Liver (tissue), 9 donors: ENCODE data around the gene LINGO3. TPM values are rescaled to one million over a fixed set of nuclear protein-coding genes. Genes with fewer than 3 reads are reported as not detected.

Experiments used
- DNase-seq: peaks from one replicate; pipeline ENCODE4 v3.0.0-alpha.2; 2017; ENCODE audit warnings: low spot score
- H3K27ac ChIP-seq, 2 donors: one replicate each; pipeline ENCODE4 v1.7.0; 2013; ENCODE audit warnings: inconsistent platforms in 2 of 2, low read length in 2 of 2, control low read depth in 1 of 2, low read depth in 1 of 2, mild to moderate bottlenecking in 1 of 2
- H3K27me3 ChIP-seq, 4 donors: one replicate each; pipeline versions ENCODE4 v1.6.1 to v1.7.0; 2013; ENCODE audit warnings: low read length in 3 of 4, inconsistent platforms in 1 of 4, mild to moderate bottlenecking in 1 of 4, moderate library complexity in 1 of 4; ENCODE audit not compliant: control insufficient read depth in 4 of 4, insufficient read depth in 4 of 4
- H3K36me3 ChIP-seq, 4 donors: one replicate each; pipeline versions ENCODE4 v1.6.1 to v1.7.0; 2013; ENCODE audit warnings: low read length in 3 of 4, mild to moderate bottlenecking in 3 of 4, low read depth in 1 of 4, moderate library complexity in 1 of 4; ENCODE audit not compliant: control insufficient read depth in 4 of 4, insufficient read depth in 3 of 4
- H3K4me1 ChIP-seq, 4 donors: one replicate each; pipeline versions ENCODE4 v1.6.1 to v1.7.0; 2013; ENCODE audit warnings: low read length in 3 of 4, mild to moderate bottlenecking in 3 of 4, moderate library complexity in 1 of 4; ENCODE audit not compliant: control insufficient read depth in 4 of 4, insufficient read depth in 4 of 4
- H3K4me3 ChIP-seq, 3 donors: one replicate each; pipeline versions ENCODE4 v1.6.1 to v1.7.0; 2013; ENCODE audit warnings: low read length in 3 of 3, control low read depth in 1 of 3, low read depth in 1 of 3, mild to moderate bottlenecking in 1 of 3
- H3K9ac ChIP-seq, 2 donors: one replicate each; pipeline ENCODE4 v1.7.0; 2013; ENCODE audit warnings: low read length in 2 of 2, mild to moderate bottlenecking in 2 of 2, moderate library complexity in 2 of 2, control low read depth in 1 of 2, low read depth in 1 of 2
- H3K9me3 ChIP-seq, 4 donors: one replicate each; pipeline versions ENCODE4 v1.6.1 to v1.7.0; 2013; ENCODE audit warnings: low read length in 3 of 4; ENCODE audit not compliant: control insufficient read depth in 4 of 4
- EGR1 ChIP-seq, 2 donors: IDR thresholded peaks; 2 replicates each; pipeline ENCODE4 v1.6.1; 2016 to 2018; ENCODE audit warnings: antibody characterized with exemption in 2 of 2, low read depth in 2 of 2
- FOXA2 ChIP-seq: IDR thresholded peaks from 2 replicates; pipeline ENCODE4 v1.6.1; 2016; ENCODE audit warnings: antibody characterized with exemption
- GABPA ChIP-seq, 2 donors: IDR thresholded peaks in 1 of 2; conservative IDR thresholded peaks in 1 of 2; 2 replicates each; pipeline ENCODE4 v1.6.1; 2016; ENCODE audit warnings: antibody characterized with exemption in 2 of 2, mild to moderate bottlenecking in 1 of 2, moderate library complexity in 1 of 2
- HNF4A ChIP-seq, 2 donors: conservative IDR thresholded peaks; 2 replicates each; pipeline ENCODE4 v1.6.1; 2016; ENCODE audit warnings: antibody characterized with exemption in 2 of 2, mild to moderate bottlenecking in 2 of 2
- HNF4G ChIP-seq: IDR thresholded peaks from 2 replicates; pipeline ENCODE4 v1.6.1; 2016; ENCODE audit warnings: antibody characterized with exemption
- JUND ChIP-seq, 2 donors: IDR thresholded peaks; 2 replicates each; pipeline ENCODE4 v1.6.1; 2016; ENCODE audit warnings: antibody characterized with exemption in 2 of 2
- NR2F2 ChIP-seq: IDR thresholded peaks from 2 replicates; pipeline ENCODE4 v1.6.1; 2016; ENCODE audit warnings: antibody characterized with exemption
- RAD21 ChIP-seq, 2 donors: IDR thresholded peaks; 2 replicates each; pipeline ENCODE4 v1.6.1; 2016; ENCODE audit warnings: antibody characterized with exemption in 2 of 2, mild to moderate bottlenecking in 2 of 2
- REST ChIP-seq: IDR thresholded peaks from 2 replicates; pipeline ENCODE4 v1.6.1; 2016; ENCODE audit warnings: antibody characterized with exemption, mild to moderate bottlenecking
- RXRA ChIP-seq, 2 donors: IDR thresholded peaks; 2 replicates each; pipeline ENCODE4 v1.6.1; 2017 to 2018; ENCODE audit warnings: antibody characterized with exemption in 2 of 2, mild to moderate bottlenecking in 1 of 2
- SP1 ChIP-seq: IDR thresholded peaks from 2 replicates; pipeline ENCODE4 v1.6.1; 2018; ENCODE audit warnings: antibody characterized with exemption, mild to moderate bottlenecking
- YY1 ChIP-seq: IDR thresholded peaks from 2 replicates; pipeline ENCODE4 v1.6.1; 2016; ENCODE audit warnings: antibody characterized with exemption, mild to moderate bottlenecking
- WGBS: extraction: QIAGEN DNeasy Blood & Tissue Kit; methylation state at CpG from one replicate; pipeline ENCODE4 v1.1.7; 2013; 5-methylcytosine and 5-hydroxymethylcytosine counted together
- polyA plus RNA-seq, 2 donors: library from polyadenylated mRNA; stranded (reverse) in 1 of 2; unstranded in 1 of 2; fragments of 200-250 nt in 1 of 2; fragments of >200 nt in 1 of 2; fragmentation: Nextera tagmentation in 1 of 2; extraction: Ambion mirVana in 1 of 2; gene quantifications; one replicate each; pipeline versions ENCODE4 v1.2.1 to v1.2.3, GENCODE V29; 2013 to 2015
- total RNA-seq, 2 donors: library from RNA; depleted of rRNA; stranded (reverse); fragments of >200 nt; gene quantifications; one replicate each; pipeline ENCODE4 v1.2.3, GENCODE V29; 2014
- TF ChIP-seq, protein P1 (sequence below): IDR thresholded peaks from 2 replicates; pipeline ENCODE4 v1.6.1; 2016; ENCODE audit warnings: antibody characterized with exemption
- donor health status: healthy.
- donor health status: healthy.
- donor health status: healthy.
- donor health status: healthy.
- donor health status: healthy.

The LINGO3 gene
- total and polyA plus RNA-seq, 4 donors = 0.02 to 0.08 (median 0.07) TPM

DNA sequence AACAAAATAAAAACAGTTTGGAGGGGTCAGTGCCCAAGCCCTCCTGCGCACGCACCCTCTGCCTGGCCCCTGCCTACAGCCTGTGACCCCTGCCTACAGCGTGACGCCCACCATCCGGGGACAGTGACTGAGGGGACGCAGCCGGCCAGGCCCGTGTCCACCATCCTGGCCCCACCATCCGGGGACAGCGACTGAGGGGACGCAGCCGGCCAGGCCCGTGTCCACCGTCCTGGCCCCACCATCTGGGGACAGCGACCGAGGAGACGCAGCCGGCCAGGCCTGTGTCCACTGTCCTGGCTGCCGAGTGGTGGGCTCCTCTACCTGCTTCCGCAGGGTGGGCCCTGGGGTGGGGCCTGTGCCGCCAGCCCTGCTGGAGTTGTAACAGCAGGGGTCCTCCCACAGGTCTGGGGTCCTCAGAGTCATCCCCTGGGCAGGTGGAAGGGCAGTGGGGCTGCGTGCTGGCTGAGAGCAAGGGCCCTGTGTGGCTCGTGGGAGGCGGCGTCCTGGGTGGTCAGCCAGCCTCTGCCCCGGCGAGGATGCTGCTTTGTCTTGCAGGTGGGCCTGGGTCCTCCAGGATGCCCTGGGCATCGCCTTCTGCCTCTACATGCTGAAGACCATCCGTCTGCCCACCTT, 34.8 kb upstream of the LINGO3 start (continued):
- no peak for TF ChIP-seq YY1
- no peak for TF ChIP-seq RXRA (IDR thresholded peaks at IDR 0.05)

DNA sequence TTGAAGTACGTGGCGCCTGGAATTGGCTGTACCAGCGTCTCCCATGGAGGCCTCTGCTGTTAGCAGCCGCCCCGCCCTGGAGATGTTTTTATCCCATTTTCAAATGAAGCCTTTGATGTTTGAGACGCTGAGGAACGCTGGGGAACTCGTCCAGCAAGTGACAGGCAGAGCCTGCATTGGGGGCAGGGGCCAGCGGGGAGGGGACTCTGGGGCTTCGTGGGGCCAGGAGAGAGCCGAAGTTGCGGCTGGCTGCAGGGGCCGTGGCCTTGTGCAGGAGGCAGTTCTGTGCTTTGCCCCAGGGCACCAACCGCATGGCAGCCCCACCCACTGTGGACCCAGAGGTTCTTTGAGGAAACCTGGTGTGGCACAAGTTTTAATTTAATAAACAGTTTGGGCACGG, 34.0 kb upstream of the LINGO3 start:
- peaks cover 0 to 24% (median 4%) of the 10 kb centered on the region in 4 donors for H3K36me3 ChIP-seq
- no peaks in the 10 kb centered on the region for H3K9me3 ChIP-seq
- WGBS = 86% methylated on average over 15 of the region's 15 CpGs
- no peak overlapping the region for H3K27ac ChIP-seq
- DNase-seq = no peak
- H3K9ac ChIP-seq = no peak overlapping the region
- no peak for TF ChIP-seq HNF4A (conservative IDR thresholded peaks at IDR 0.05)
- TF ChIP-seq EGR1 (IDR thresholded peaks at IDR 0.05; ENCODE audit: low read depth in 2 of 2) = no peak
- TF ChIP-seq SP1 = no peak
- no peak for TF ChIP-seq REST
- TF ChIP-seq, protein P1, sequence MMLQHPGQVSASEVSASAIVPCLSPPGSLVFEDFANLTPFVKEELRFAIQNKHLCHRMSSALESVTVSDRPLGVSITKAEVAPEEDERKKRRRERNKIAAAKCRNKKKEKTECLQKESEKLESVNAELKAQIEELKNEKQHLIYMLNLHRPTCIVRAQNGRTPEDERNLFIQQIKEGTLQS = no peak
- no peak for TF ChIP-seq RAD21 (IDR thresholded peaks at IDR 0.05)
- no peak for TF ChIP-seq GABPA (IDR thresholded peaks at IDR 0.05 in 1 of 2, conservative IDR thresholded peaks at IDR 0.05 in 1 of 2)
- no peak for TF ChIP-seq JUND (IDR thresholded peaks at IDR 0.05)
- TF ChIP-seq YY1 = no peak
- no peak for TF ChIP-seq FOXA2
- TF ChIP-seq HNF4G = no peak
- TF ChIP-seq RXRA (IDR thresholded peaks at IDR 0.05) = no peak
- no peaks in the 10 kb centered on the region for H3K27me3 ChIP-seq
- no peaks in the 10 kb centered on the region for H3K4me1 ChIP-seq
- H3K4me3 ChIP-seq = no peak overlapping the region

- Histone ChIP-seq H3K4me3 (no peak overlapping the region), H3K27ac (no peak overlapping the region), H3K4me1 (no peaks in the 10 kb centered on the region), H3K36me3 (peaks cover 0 to 19% (median 4%) of the 10 kb centered on the region in 4 donors), H3K9me3 (no peaks in the 10 kb centered on the region), H3K27me3 (no peaks in the 10 kb centered on the region), H3K9ac (no peak overlapping the region)
- DNase-seq = no peak
- WGBS = 88% methylated on average over 24 of the region's 24 CpGs
- TF ChIP-seq NR2F2 = no peak
- no peak for TF ChIP-seq RAD21 (IDR thresholded peaks at IDR 0.05)
- no peak for TF ChIP-seq FOXA2
These were observed 33.3 kb upstream of the LINGO3 start for GRCh38 chr19:2341244-2341751.
